GM12865 (cell line): Measurements from ENCODE around the gene SMIM38.

Experiments used
- DNase-seq: peaks from one replicate; pipeline ENCODE4 v3.0.0; 2010; ENCODE audit warnings: low read depth
- H3K4me3 ChIP-seq: 2 replicates; pipeline ENCODE4 v1.5.1; 2011; ENCODE audit warnings: mild to moderate bottlenecking, low read depth, low read length, control low read depth
- CTCF ChIP-seq: IDR thresholded peaks from 2 replicates; pipeline ENCODE4 v1.5.1; 2011; ENCODE audit warnings: low read length, control low read depth, low read depth, inconsistent platforms; ENCODE audit not compliant: insufficient read depth; ENCODE audit errors: missing control alignments

The SMIM38 gene

GRCh38 chr11:69150175-69150574, 5.6 kb upstream of the SMIM38 start:
- no peak for TF ChIP-seq CTCF
- no peak overlapping the region for H3K4me3 ChIP-seq
- DNase-seq, result no peak

GRCh38 chr11:69151836-69152235, 3.9 kb upstream of the SMIM38 start:
- no peak overlapping the region for H3K4me3 ChIP-seq
- no peak for TF ChIP-seq CTCF
- no peak for DNase-seq

GRCh38 chr11:69152733-69153421, 2.9 kb upstream of the SMIM38 start:
- DNase-seq, result no peak
- H3K4me3 ChIP-seq, result no peak overlapping the region
- TF ChIP-seq CTCF, result no peak

- DNase-seq, result no peak
- TF ChIP-seq CTCF, result no peak
- no peak overlapping the region for H3K4me3 ChIP-seq
These were observed 2.1 kb upstream of the SMIM38 start for GRCh38 chr11:69153661-69154060.

GRCh38 chr11:69154211-69154913, 1.4 kb upstream of the SMIM38 start:
- H3K4me3 ChIP-seq, result no peak overlapping the region
- no peak for DNase-seq
- TF ChIP-seq CTCF, result no peak

GRCh38 chr11:69154938-69155301, 815 bp upstream of the SMIM38 start:
- no peak overlapping the region for H3K4me3 ChIP-seq
- DNase-seq, result no peak
- no peak for TF ChIP-seq CTCF
